ENCODE data around the gene LTBP3. TPM values are rescaled to one million over a fixed set of nuclear protein-coding genes. Genes with fewer than 3 reads are reported as not detected.

Gene LTBP3
- total and polyA plus RNA-seq, 9 of the 15 experiments (the other 6 are each of a cell fraction or from before 2014, with no cell fraction given) = 0.06 to 20.5 (median 4.8) TPM

- TF ChIP-seq ETV6 (IDR thresholded peaks at IDR 0.05; ENCODE audit: borderline replicate concordance in 1 of 2, low read depth in 2 of 2, low read length in 1 of 2) (no peak), ETV6 (CRISPR knock-in tag; IDR thresholded peaks at IDR 0.05; ENCODE audit: borderline replicate concordance) (no peak), MYNN (IDR thresholded peaks at IDR 0.05) (no peak), MYNN (CRISPR knock-in tag; IDR thresholded peaks at IDR 0.05) (no peak), MYBL2 (IDR thresholded peaks at IDR 0.05; ENCODE audit: low read depth) (no peak), MYBL2 (CRISPR knock-in tag; IDR thresholded peaks at IDR 0.05; ENCODE audit: borderline replicate concordance) (no peak), FOXO4 (CRISPR knock-in tag; IDR thresholded peaks at IDR 0.05) (no peak), CBX8 (IDR thresholded peaks at IDR 0.05; ENCODE audit: borderline replicate concordance, extremely low read depth, low read depth, low read length, poor library complexity, severe bottlenecking) (no peak), NELFE (IDR thresholded peaks at IDR 0.05; ENCODE audit: insufficient read depth, insufficient read length) (no peak), ZNF644 (tag; IDR thresholded peaks at IDR 0.05; ENCODE audit: low read depth) (no peak), THAP7 (CRISPR knock-in tag; IDR thresholded peaks at IDR 0.05) (no peak), CREB3 (tag; conservative IDR thresholded peaks at IDR 0.05; ENCODE audit: low read depth) (no peak), ZBTB2 (IDR thresholded peaks at IDR 0.05) (no peak), NR3C1 (CRISPR knock-in tag; IDR thresholded peaks at IDR 0.05) (no peak), JUND (IDR thresholded peaks at IDR 0.05; ENCODE audit: borderline replicate concordance, low read depth, low read length) (peak; percentile 26; the same call in 1 of the 2 replicates), JUND (tag; IDR thresholded peaks at IDR 0.05; ENCODE audit: borderline replicate concordance, low read depth, low read length) (no peak), ZNF695 (CRISPR knock-in tag; IDR thresholded peaks at IDR 0.05) (no peak), MCM7 (IDR thresholded peaks at IDR 0.05) (no peak), ZBTB43 (CRISPR knock-in tag; IDR thresholded peaks at IDR 0.05) (no peak), GABPA (tag; conservative IDR thresholded peaks at IDR 0.05; ENCODE audit: low read depth) (no peak), ZNF699 (CRISPR knock-in tag; IDR thresholded peaks at IDR 0.05; ENCODE audit: insufficient replicate concordance) (no peak), EGR1 (conservative IDR thresholded peaks at IDR 0.05) (peak; percentile 47; the same call in 1 of the 2 replicates), ZFPM2 (CRISPR knock-in tag; IDR thresholded peaks at IDR 0.05) (no peak), POLR2A (conservative IDR thresholded peaks at IDR 0.05) (no peak)
These were observed 2.4 kb downstream of the LTBP3 start (continued) for GRCh38 chr11:65555693-65556231.
